AG09319 (cell line): ENCODE data around the gene NHLRC1.

Experiments used
- DNase-seq: peaks from one replicate; pipeline ENCODE4 v3.0.0-alpha.2; 2010; ENCODE audit warnings: low read depth; ENCODE audit errors: extremely low read depth
- CTCF ChIP-seq: IDR thresholded peaks from 2 replicates; pipeline ENCODE4 v1.5.1; 2011; ENCODE audit warnings: low read depth, mild to moderate bottlenecking, inconsistent platforms, low read length, moderate library complexity

The NHLRC1 gene

GRCh38 chr6:18148304-18149025 is 26.0 kb upstream of the NHLRC1 start:
- TF ChIP-seq CTCF: no peak
- no peak for DNase-seq

DNA sequence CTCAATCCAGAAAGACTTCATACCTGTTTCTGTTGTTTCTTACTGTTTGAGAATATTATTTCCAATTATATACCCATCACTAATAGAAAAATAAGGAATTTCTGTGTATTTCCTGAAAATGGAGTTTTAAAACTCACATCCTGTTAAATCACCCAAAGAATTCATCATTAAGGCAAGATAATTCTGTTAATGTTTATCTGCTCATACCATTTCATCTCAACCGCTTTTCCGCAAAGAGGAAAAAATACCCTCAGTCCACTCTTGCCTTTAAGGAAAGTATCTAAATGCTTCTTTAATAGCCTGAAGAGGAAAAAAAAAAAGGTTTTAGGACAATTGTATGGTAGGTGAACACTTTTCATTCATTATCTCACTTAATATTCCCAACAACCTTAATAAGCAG is 25.1 kb upstream of the NHLRC1 start:
- TF ChIP-seq CTCF: no peak
- no peak for DNase-seq

DNA sequence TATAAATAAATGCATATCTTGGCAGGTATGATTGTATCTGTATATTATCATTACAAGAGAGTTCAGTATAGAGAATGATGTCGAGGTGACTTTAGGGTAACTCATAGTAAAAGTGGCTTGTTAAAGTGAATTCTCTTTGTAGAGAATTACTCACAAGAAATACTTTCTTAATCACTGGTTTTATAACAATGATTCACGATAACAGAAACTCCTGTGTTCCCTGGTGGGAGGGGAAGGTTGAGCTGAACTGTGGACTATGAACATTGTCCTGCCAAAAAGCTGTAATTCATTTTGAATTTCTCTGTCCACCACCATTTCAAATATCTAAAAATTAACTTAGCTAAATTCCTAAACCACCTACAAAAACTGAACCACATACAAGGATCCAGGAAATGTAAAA is 24.7 kb upstream of the NHLRC1 start:
- DNase-seq: no peak
- no peak for TF ChIP-seq CTCF

GRCh38 chr6:18142591-18142861 is 20.0 kb upstream of the NHLRC1 start:
- no peak for DNase-seq
- TF ChIP-seq CTCF: no peak

DNA sequence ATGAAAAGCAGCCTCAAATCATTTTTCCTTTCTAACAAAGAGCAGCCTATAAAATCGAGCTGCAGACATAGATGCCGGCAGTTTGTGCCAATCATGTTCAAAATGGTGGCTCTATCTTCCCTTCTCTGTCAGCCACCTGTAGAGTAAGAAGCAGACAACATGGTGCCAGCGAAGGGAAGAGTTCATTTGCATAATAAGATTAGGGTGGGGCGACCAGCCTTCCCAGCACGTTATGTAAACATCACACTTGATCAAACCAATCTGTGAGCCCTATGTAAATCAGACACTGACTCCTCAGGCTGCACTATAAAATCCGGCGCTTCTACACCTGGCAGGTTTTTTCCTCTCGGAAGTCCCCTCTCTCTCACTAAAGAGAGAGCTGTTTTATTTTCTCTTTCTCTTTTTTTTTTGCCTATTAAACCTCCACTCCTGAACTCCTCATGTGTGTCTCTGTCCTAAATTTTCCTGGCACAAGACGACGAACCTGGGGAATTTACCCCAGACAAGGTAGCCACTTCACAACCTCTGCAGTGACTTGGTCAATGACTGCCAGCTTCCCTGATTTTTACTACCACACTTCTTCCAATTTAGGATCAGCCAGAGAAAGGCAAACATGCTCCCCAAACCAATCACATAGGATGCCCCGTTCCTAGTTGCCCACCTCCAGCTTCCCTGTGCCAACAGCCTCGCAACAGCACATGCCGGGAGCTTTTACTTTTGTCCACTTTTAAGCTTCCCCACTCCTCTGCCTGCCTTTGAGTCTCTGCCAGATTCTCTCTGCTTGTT is 19.5 kb upstream of the NHLRC1 start:
- TF ChIP-seq CTCF: no peak
- no peak for DNase-seq

DNA sequence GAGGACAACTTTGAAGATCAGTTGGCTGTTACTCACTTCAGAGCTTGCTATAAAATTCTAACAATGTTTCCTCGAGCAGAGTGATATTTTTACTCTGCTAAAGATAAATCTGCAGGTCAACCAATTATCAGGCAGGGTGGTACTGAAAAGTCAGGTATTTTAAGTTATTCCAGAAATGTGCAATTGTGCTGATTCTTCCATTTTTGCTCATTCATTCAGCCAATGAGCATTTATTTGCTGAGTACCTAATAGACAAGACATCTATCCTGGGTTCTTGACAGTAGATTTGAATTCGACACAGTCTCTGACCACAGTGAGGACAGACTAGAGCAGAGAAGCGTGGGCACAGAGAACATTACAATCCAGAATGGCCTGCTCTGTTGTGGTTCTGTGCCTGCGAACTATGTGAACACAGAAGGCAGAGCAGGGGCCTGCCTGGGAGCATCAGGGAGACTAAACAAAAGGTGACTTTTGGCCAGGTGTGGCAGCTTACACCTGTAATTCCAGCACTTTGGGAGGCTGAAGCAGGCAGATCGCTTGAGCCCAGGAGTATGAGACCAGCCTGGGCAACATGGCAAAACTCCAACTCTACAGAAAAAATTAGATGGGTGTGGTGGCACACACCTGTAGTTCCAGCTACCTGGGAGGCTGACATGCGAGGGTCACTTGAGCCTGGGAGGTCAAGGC is 17.6 kb upstream of the NHLRC1 start:
- no peak for TF ChIP-seq CTCF
- DNase-seq: no peak

- no peak for DNase-seq
- TF ChIP-seq CTCF: no peak
These were observed 16.4 kb upstream of the NHLRC1 start for GRCh38 chr6:18138906-18139305.
